ENCODE data around the gene GH1.
"Not testable (repeated sequence)": the region's sequence is repeated elsewhere in the genome, so short reads cannot be mapped to it uniquely, and the experiment has no call there.

GRCh38 chr17:63903787-63904201 is 14.8 kb downstream of the GH1 start:
- TF ChIP-seq JUND (IDR thresholded peaks at IDR 0.05); POLR2AphosphoS5 (IDR thresholded peaks at IDR 0.05; ENCODE audit: low read depth, low read length); CTCF (IDR thresholded peaks at IDR 0.05); RCOR1 (IDR thresholded peaks at IDR 0.05; ENCODE audit: low read length); TAF1 (IDR thresholded peaks at IDR 0.05; ENCODE audit: borderline replicate concordance, low read depth, low read length); RFX5 (IDR thresholded peaks at IDR 0.05; ENCODE audit: low read length): not testable (repeated sequence)

All from SK-N-SH (cell line).